Effector memory CD8-positive, alpha-beta T cell (primary cell): ENCODE results near the gene NEGR1.

ENCODE experiments used
- ATAC-seq: fragments of 150-1000 bp; cut with Tn5 transposase; replicated peaks from 2 replicates; pipeline ENCODE4 v1.10.0; 2021; ENCODE audit warnings: mild to moderate bottlenecking, moderate library complexity
- DNase-seq, 3 experiments: peaks; one replicate each; pipeline ENCODE4 v3.0.0; 2021
- H3K27ac Mint-ChIP-seq, 2 donors: one replicate each; pipeline ENCODE4 v1.8.0; 2022; ENCODE audit warnings: mild to moderate bottlenecking in 2 of 2, mixed read lengths in 2 of 2, moderate library complexity in 2 of 2
- H3K27me3 Mint-ChIP-seq, 2 donors: one replicate each; pipeline ENCODE4 v1.8.0; 2022; ENCODE audit warnings: mixed read lengths in 2 of 2
- H3K36me3 Mint-ChIP-seq: one replicate; pipeline ENCODE4 v1.8.0; 2022; ENCODE audit warnings: mild to moderate bottlenecking, moderate library complexity, mixed read lengths; ENCODE audit not compliant: insufficient read depth
- H3K4me1 Mint-ChIP-seq, 2 donors: one replicate each; pipeline ENCODE4 v1.8.0; 2022; ENCODE audit warnings: low read depth in 2 of 2, mixed read lengths in 2 of 2
- H3K4me3 Mint-ChIP-seq, 2 donors: one replicate each; pipeline ENCODE4 v1.8.0; 2022; ENCODE audit warnings: mild to moderate bottlenecking in 2 of 2, mixed read lengths in 2 of 2, moderate library complexity in 2 of 2
- H3K9me3 Mint-ChIP-seq, 2 donors: one replicate each; pipeline ENCODE4 v1.8.0; 2022; ENCODE audit warnings: mixed read lengths in 2 of 2

The NEGR1 gene

GRCh38 chr1:71737768-71738167, 544.6 kb downstream of the NEGR1 start:
- H3K9me3 Mint-ChIP-seq: peaks cover 9 to 21% of the 10 kb centered on the region in 2 donors
- no peak overlapping the region for H3K4me3 Mint-ChIP-seq
- H3K27me3 Mint-ChIP-seq: no peaks in the 10 kb centered on the region
- H3K4me1 Mint-ChIP-seq: no peaks in the 10 kb centered on the region
- no peak for DNase-seq
- H3K36me3 Mint-ChIP-seq: no peaks in the 10 kb centered on the region
- ATAC-seq: no peak
- no peak overlapping the region for H3K27ac Mint-ChIP-seq

- H3K9me3 Mint-ChIP-seq: peaks cover 6 to 16% of the 10 kb centered on the region in 2 donors
- H3K27ac Mint-ChIP-seq: no peak overlapping the region
- no peak overlapping the region for H3K4me3 Mint-ChIP-seq
- DNase-seq (no peak), ATAC-seq (no peak)
- no peaks in the 10 kb centered on the region for H3K27me3 Mint-ChIP-seq
- no peaks in the 10 kb centered on the region for H3K36me3 Mint-ChIP-seq
- no peaks in the 10 kb centered on the region for H3K4me1 Mint-ChIP-seq
Observed at GRCh38 chr1:71733121-71733520, 549.2 kb downstream of the NEGR1 start.

- ATAC-seq: no peak
- Mint-ChIP-seq H3K36me3 (peaks cover 2% of the 10 kb centered on the region), H3K9me3 (peaks cover 8 to 10% of the 10 kb centered on the region in 2 donors)
Observed at GRCh38 chr1:71721532-71721931, 560.8 kb downstream of the NEGR1 start.

GRCh38 chr1:71719330-71719729, 563.0 kb downstream of the NEGR1 start:
- no peak for ATAC-seq
- Mint-ChIP-seq H3K36me3 (peaks cover 2% of the 10 kb centered on the region), H3K9me3 (peaks cover 10% of the 10 kb centered on the region in 2 donors), H3K4me1 (no peaks in the 10 kb centered on the region), H3K27me3 (no peaks in the 10 kb centered on the region), H3K27ac (no peak overlapping the region), H3K4me3 (no peak overlapping the region)
- no peak for DNase-seq

More at GRCh38 chr1:71721532-71721931, 560.8 kb downstream of the NEGR1 start:
- Mint-ChIP-seq H3K4me3 (no peak overlapping the region), H3K27me3 (no peaks in the 10 kb centered on the region), H3K27ac (no peak overlapping the region), H3K4me1 (no peaks in the 10 kb centered on the region)
- no peak for DNase-seq

GRCh38 chr1:71717186-71717585, 565.2 kb downstream of the NEGR1 start:
- H3K4me1 Mint-ChIP-seq: no peaks in the 10 kb centered on the region
- H3K9me3 Mint-ChIP-seq: peaks cover 10% of the 10 kb centered on the region in 2 donors
- DNase-seq (no peak), ATAC-seq (no peak)
- H3K36me3 Mint-ChIP-seq: peaks cover 2% of the 10 kb centered on the region
- no peaks in the 10 kb centered on the region for H3K27me3 Mint-ChIP-seq
- H3K4me3 Mint-ChIP-seq: no peak overlapping the region
- no peak overlapping the region for H3K27ac Mint-ChIP-seq

GRCh38 chr1:71711456-71711855, 570.9 kb downstream of the NEGR1 start:
- Mint-ChIP-seq H3K9me3 (peaks cover 16% of the 10 kb centered on the region in 2 donors), H3K27ac (no peak overlapping the region), H3K4me1 (no peaks in the 10 kb centered on the region), H3K27me3 (no peaks in the 10 kb centered on the region), H3K36me3 (no peaks in the 10 kb centered on the region), H3K4me3 (no peak overlapping the region)
- ATAC-seq (no peak), DNase-seq (no peak)

- ATAC-seq (no peak), DNase-seq (no peak)
- no peak overlapping the region for H3K27ac Mint-ChIP-seq
- no peaks in the 10 kb centered on the region for H3K4me1 Mint-ChIP-seq
- peaks cover 3% of the 10 kb centered on the region for H3K36me3 Mint-ChIP-seq
- H3K27me3 Mint-ChIP-seq: no peaks in the 10 kb centered on the region
- no peak overlapping the region for H3K4me3 Mint-ChIP-seq
- peaks cover 7 to 15% of the 10 kb centered on the region in 2 donors for H3K9me3 Mint-ChIP-seq
Observed at GRCh38 chr1:71706029-71706671, 576.2 kb downstream of the NEGR1 start.

- peaks cover 0 to 6% of the 10 kb centered on the region in 2 donors for H3K9me3 Mint-ChIP-seq
- no peak overlapping the region for H3K4me3 Mint-ChIP-seq
- no peak overlapping the region for H3K27ac Mint-ChIP-seq
- H3K36me3 Mint-ChIP-seq: no peaks in the 10 kb centered on the region
- no peaks in the 10 kb centered on the region for H3K27me3 Mint-ChIP-seq
- ATAC-seq: no peak
- DNase-seq: no peak
- H3K4me1 Mint-ChIP-seq: no peaks in the 10 kb centered on the region
Observed at GRCh38 chr1:71698186-71698585, 584.2 kb downstream of the NEGR1 start.

- no peaks in the 10 kb centered on the region for H3K27me3 Mint-ChIP-seq
- no peaks in the 10 kb centered on the region for H3K36me3 Mint-ChIP-seq
- no peak overlapping the region for H3K4me3 Mint-ChIP-seq
- H3K4me1 Mint-ChIP-seq: no peaks in the 10 kb centered on the region
- ATAC-seq (no peak), DNase-seq (no peak)
- H3K27ac Mint-ChIP-seq: no peak overlapping the region
- peaks cover 0 to 4% of the 10 kb centered on the region in 2 donors for H3K9me3 Mint-ChIP-seq
Observed at GRCh38 chr1:71695821-71696220, 586.5 kb downstream of the NEGR1 start.

- Mint-ChIP-seq H3K4me3 (no peak overlapping the region), H3K36me3 (no peaks in the 10 kb centered on the region), H3K4me1 (no peaks in the 10 kb centered on the region), H3K27ac (no peak overlapping the region), H3K27me3 (no peaks in the 10 kb centered on the region), H3K9me3 (peaks cover 0 to 3% of the 10 kb centered on the region in 2 donors)
- DNase-seq (no peak), ATAC-seq (no peak)
Observed at GRCh38 chr1:71695084-71695483, 587.3 kb downstream of the NEGR1 start.

GRCh38 chr1:71693581-71693980, 588.8 kb downstream of the NEGR1 start:
- no peaks in the 10 kb centered on the region for H3K36me3 Mint-ChIP-seq
- DNase-seq (no peak), ATAC-seq (no peak)
- H3K27ac Mint-ChIP-seq: no peak overlapping the region
- H3K4me1 Mint-ChIP-seq: no peaks in the 10 kb centered on the region
- H3K9me3 Mint-ChIP-seq: peaks cover 0 to 2% of the 10 kb centered on the region in 2 donors
- no peak overlapping the region for H3K4me3 Mint-ChIP-seq
- H3K27me3 Mint-ChIP-seq: no peaks in the 10 kb centered on the region

GRCh38 chr1:71689635-71690034, 592.7 kb downstream of the NEGR1 start:
- Mint-ChIP-seq H3K4me3 (no peak overlapping the region), H3K4me1 (no peaks in the 10 kb centered on the region), H3K36me3 (no peaks in the 10 kb centered on the region), H3K27me3 (no peaks in the 10 kb centered on the region), H3K27ac (no peak overlapping the region), H3K9me3 (peaks cover 0 to 2% of the 10 kb centered on the region in 2 donors)
- ATAC-seq (no peak), DNase-seq (no peak)

- H3K27me3 Mint-ChIP-seq: no peaks in the 10 kb centered on the region
Observed at GRCh38 chr1:71687376-71687775, 595.0 kb downstream of the NEGR1 start.

GRCh38 chr1:71676979-71677925, 605.1 kb downstream of the NEGR1 start:
- no peak overlapping the region for H3K27ac Mint-ChIP-seq
- DNase-seq (no peak), ATAC-seq (no peak)
- H3K27me3 Mint-ChIP-seq: no peaks in the 10 kb centered on the region
- H3K4me3 Mint-ChIP-seq: no peak overlapping the region
- peaks cover 0 to 5% of the 10 kb centered on the region in 2 donors for H3K9me3 Mint-ChIP-seq
- H3K4me1 Mint-ChIP-seq: no peaks in the 10 kb centered on the region
- H3K36me3 Mint-ChIP-seq: no peaks in the 10 kb centered on the region

More at GRCh38 chr1:71687376-71687775, 595.0 kb downstream of the NEGR1 start:
- H3K4me3 Mint-ChIP-seq: no peak overlapping the region
- DNase-seq (no peak), ATAC-seq (no peak)
- no peaks in the 10 kb centered on the region for H3K36me3 Mint-ChIP-seq
- no peak overlapping the region for H3K27ac Mint-ChIP-seq
- no peaks in the 10 kb centered on the region for H3K4me1 Mint-ChIP-seq
- H3K9me3 Mint-ChIP-seq: peaks cover 0 to 2% of the 10 kb centered on the region in 2 donors
